Measurements from ENCODE around the gene SNRNP27. TPM values are rescaled to one million over a fixed set of nuclear protein-coding genes. Genes with fewer than 3 reads are reported as not detected.

Gene SNRNP27
- total RNA-seq, 1 donor from 2014 or later = 34.8 TPM

GRCh38 chr2:69916106-69916505 is 22.4 kb downstream of the SNRNP27 start:
- no peak for DNase-seq (ENCODE audit: low spot score)

- no peak for DNase-seq (ENCODE audit: low spot score)
Observed at GRCh38 chr2:69917852-69918251, 24.1 kb downstream of the SNRNP27 start.

GRCh38 chr2:69918401-69918800 is 24.6 kb downstream of the SNRNP27 start:
- DNase-seq (ENCODE audit: low spot score) = no peak

- DNase-seq (ENCODE audit: low spot score) = no peak
Observed at GRCh38 chr2:69923116-69923515, 29.4 kb downstream of the SNRNP27 start.

GRCh38 chr2:69926849-69927515 is 33.2 kb downstream of the SNRNP27 start:
- DNase-seq (ENCODE audit: low spot score) = no peak

- DNase-seq (ENCODE audit: low spot score) = no peak
Observed at GRCh38 chr2:69931832-69932595, 38.3 kb downstream of the SNRNP27 start.

- DNase-seq (ENCODE audit: low spot score) = no peak
Observed at GRCh38 chr2:69932596-69932922, 38.8 kb downstream of the SNRNP27 start.

- no peak for DNase-seq (ENCODE audit: low spot score)
Observed at GRCh38 chr2:69933254-69933828, 39.6 kb downstream of the SNRNP27 start.

- no peak for DNase-seq (ENCODE audit: low spot score)
Observed at GRCh38 chr2:69933839-69934613, 40.3 kb downstream of the SNRNP27 start.

GRCh38 chr2:69934614-69934908 is 40.8 kb downstream of the SNRNP27 start:
- no peak for DNase-seq (ENCODE audit: low spot score)

- no peak for DNase-seq (ENCODE audit: low spot score)
Observed at GRCh38 chr2:69935011-69935410, 41.3 kb downstream of the SNRNP27 start.

GRCh38 chr2:69936906-69937305 is 43.1 kb downstream of the SNRNP27 start:
- no peak for DNase-seq (ENCODE audit: low spot score)

- no peak for DNase-seq (ENCODE audit: low spot score)
Observed at GRCh38 chr2:69937968-69938367, 44.2 kb downstream of the SNRNP27 start.

- no peak for DNase-seq (ENCODE audit: low spot score)
Observed at GRCh38 chr2:69939722-69940121, 46.0 kb downstream of the SNRNP27 start.

- no peak for DNase-seq (ENCODE audit: low spot score)
Observed at GRCh38 chr2:69940691-69941090, 46.9 kb downstream of the SNRNP27 start.

- no peak for DNase-seq (ENCODE audit: low spot score)
Observed at GRCh38 chr2:69943000-69943842, 49.5 kb downstream of the SNRNP27 start.

- DNase-seq (ENCODE audit: low spot score) = no peak
Observed at GRCh38 chr2:69943843-69944525, 50.2 kb downstream of the SNRNP27 start.

GRCh38 chr2:69944756-69945155 is 51.0 kb downstream of the SNRNP27 start:
- no peak for DNase-seq (ENCODE audit: low spot score)

- DNase-seq (ENCODE audit: low spot score) = peak; percentile 70
Observed at GRCh38 chr2:69945441-69945840, 51.7 kb downstream of the SNRNP27 start.

GRCh38 chr2:69945941-69946340 is 52.2 kb downstream of the SNRNP27 start:
- no peak for DNase-seq (ENCODE audit: low spot score)

All from ureter (tissue), 1 donor.